GM19239 (cell line): Measurements from ENCODE around the gene OR56A5.

ENCODE experiments used
- DNase-seq: peaks from one replicate; pipeline ENCODE4 v3.0.0; 2011; ENCODE audit warnings: low spot score; ENCODE audit not compliant: insufficient read length
- FAIRE-seq: peaks from 2 replicates; lab custom pipeline; 2011; peaks lifted over from hg19 to GRCh38; lab: Jason Lieb, UNC

OR56A5 gene

DNA sequence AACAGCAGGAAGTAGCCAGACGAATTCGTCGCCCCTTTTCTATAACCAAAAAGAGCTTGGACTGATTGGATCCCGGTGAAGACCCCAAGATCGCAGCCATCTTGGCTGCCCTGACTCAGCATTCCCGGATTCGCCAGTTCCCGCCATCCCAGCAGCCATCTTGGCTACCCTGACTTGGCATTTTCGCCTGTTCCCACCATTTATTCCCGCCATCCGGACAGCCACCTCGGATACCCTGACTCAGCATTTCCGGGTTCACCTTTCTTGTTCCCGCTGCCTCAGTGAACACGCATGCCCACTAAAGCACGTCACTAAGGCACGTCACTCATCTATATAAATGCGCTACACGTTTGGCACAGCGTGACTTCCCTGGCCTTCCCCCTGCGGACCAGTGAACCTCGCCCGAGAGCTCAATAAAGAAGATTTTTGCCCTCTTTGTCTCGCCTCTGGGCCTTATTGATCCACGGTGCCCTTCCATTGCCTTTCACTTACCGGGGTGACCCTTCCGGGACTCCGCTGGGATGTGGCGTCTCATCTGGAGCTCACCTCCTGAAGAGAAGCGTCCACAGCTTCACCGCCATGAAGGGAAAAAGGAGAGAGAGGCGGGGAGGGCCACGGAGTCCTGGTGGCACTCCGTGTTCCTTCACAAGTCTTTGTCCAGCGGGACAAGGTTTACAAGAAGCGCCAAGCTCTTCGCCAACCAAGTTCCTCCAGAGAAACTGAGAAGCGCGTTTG, 30.3 kb downstream of the OR56A5 start:
- DNase-seq (no peak), FAIRE-seq (no peak)

DNA sequence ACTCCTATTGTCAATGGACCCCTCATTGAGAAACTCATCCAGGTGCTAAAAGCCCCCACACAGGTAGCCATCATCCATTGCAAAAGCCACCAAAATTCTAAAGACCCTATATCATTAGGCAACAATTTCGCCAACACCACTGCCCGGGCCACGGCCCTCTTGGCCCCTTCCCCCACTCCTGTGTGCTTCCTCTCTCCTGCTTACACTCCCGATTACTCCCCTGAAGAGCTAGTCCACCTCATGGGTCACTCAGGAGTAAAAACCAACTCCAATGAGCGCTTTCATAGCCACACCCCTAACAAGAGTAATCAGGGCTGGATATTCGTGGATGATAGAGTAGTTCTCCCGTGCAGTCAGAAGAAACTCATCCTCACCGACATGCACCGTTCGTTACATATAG, 35.2 kb downstream of the OR56A5 start:
- DNase-seq (no peak), FAIRE-seq (no peak)

- FAIRE-seq (no peak), DNase-seq (no peak)
These were observed 35.6 kb downstream of the OR56A5 start for GRCh38 chr11:5932671-5933070.

DNA sequence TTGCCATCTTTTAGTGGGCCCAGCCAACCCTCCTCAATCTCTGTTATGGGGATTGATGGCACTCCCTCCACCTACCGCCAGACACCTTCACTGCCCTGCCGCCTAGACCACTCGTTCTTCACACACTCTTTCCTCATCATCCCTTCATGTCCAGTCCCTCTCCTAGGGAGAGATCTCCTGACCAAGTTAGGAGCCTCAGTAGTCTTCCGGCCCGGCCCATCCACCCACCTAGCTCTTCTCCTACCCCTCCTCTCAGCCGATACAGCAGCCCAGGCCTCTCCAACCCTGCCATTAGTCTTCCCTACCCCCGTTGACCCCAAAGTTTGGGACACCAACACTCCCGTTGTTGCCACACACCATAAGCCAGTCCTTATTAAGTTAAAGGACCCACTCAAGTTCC, 37.2 kb downstream of the OR56A5 start:
- FAIRE-seq (no peak), DNase-seq (no peak)

DNA sequence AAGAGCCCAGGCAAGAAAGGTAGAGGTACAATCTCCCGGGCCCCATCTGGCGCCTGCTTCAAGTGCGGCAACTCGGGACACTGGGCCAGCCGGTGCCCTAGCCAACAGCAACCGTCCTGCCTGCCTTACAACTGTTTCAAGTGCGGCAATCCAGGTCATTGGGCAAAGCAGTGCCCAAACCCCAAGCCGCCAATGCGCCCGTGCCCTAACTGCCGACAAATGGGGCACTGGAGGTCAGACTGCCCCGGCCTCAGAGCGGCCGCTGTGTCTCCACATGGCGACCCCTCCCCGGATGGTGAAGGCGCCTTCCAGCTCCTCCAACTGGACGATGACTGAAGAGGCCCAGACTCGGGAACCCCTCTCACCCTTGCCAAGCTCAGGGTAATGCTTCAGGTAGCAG, 37.7 kb downstream of the OR56A5 start:
- FAIRE-seq (no peak), DNase-seq (no peak)

GRCh38 chr11:5929571-5930368, 38.5 kb downstream of the OR56A5 start:
- no peak for DNase-seq
- no peak for FAIRE-seq

DNA sequence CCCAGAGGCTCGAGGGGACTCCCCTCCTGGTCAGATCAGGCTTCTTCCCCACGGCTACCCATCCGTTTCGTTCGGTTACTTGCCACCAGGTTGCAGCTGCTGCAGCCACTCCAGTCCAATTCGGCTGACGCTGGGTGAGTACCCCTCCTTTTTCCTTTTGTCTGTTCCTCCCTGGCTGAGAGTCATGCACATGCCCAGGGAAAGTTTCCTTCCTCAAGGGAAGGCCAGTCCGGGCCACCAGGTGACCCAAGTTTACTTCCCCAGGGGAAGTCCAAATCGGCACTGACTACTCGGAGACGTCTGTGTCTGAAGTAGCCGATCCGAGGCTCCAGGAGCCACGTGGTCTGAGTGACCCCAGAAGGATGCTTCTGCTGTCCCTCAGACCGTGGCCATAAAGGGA, 39.5 kb downstream of the OR56A5 start:
- no peak for FAIRE-seq

GRCh38 chr11:5928271-5928670, 40.0 kb downstream of the OR56A5 start:
- FAIRE-seq (no peak), DNase-seq (no peak)

More for the DNA sequence above, 39.5 kb downstream of the OR56A5 start:
- no peak for DNase-seq

- no peak for DNase-seq
- no peak for FAIRE-seq
These were observed 44.5 kb downstream of the OR56A5 start for GRCh38 chr11:5923794-5924193.

- FAIRE-seq: no peak
These were observed 44.9 kb downstream of the OR56A5 start for GRCh38 chr11:5923427-5923776.

DNA sequence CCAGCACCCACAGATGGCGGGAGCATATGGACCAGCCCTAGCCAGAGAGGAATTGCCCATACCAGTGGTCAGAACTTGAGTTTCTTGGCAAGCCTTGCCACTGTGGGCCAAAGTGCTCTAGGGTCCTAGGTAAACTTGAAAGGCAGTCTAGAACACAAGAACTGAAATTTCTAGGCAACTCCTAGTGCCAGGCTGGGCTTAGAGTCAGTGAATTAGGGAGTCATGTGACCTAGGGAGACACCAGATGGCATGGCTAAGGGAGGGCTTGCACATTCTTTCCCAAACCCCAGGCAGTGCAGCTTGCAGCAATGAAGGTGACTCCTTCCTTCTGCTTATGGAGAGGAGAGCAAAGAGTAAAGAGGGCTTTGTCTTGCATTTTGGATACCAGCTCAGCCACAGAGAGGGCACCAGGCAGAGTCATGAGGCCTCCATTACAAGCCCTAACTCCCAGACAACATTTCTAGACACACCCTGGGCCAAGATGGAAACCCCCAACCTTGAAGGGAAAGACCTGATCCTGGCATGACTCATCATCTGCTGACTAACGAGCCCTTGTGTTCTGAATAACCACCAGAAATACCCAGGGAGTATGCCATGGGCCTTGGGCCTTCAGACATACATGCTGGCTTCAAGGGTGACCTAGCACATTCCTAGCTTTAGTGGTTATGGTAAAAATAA, 45.4 kb downstream of the OR56A5 start:
- FAIRE-seq: no peak
- DNase-seq: no peak

More at GRCh38 chr11:5923427-5923776, 44.9 kb downstream of the OR56A5 start:
- no peak for DNase-seq
